A549 (cell line): ENCODE results near the gene CFAP97. TPM values are rescaled to one million over a fixed set of nuclear protein-coding genes. Genes with fewer than 3 reads are reported as not detected.

ENCODE experiments used
- ATAC-seq, 2 experiments: fragments of 200-7000 bp in 1 of 2; fragments of >200 bp in 1 of 2; cut with Nextera tagmentation in 1 of 2; cut with Tn5 transposase in 1 of 2; 3 replicates each; pipeline versions ENCODE4 v1.8.0 to v1.9.1; 2018 to 2020; ENCODE audit warnings: mild to moderate bottlenecking in 1 of 2, moderate library complexity in 1 of 2
- CTCF ChIA-PET: fragments of 300-600 bp; sonication (Branson Sonifier 250); formaldehyde crosslinking; extraction: SDS; loops from one replicate; lab custom pipeline; 2021; ENCODE audit warnings: antibody characterized with exemption, inconsistent platforms; lab: Yijun Ruan, JAX
- POLR2A ChIA-PET: fragments of 350-600 bp; formaldehyde crosslinking; extraction: SDS; loops from one replicate; lab custom pipeline; 2021; ENCODE audit warnings: antibody characterized with exemption, inconsistent platforms; lab: Yijun Ruan, JAX
- DNase-seq, 2 experiments: peaks; one replicate each; pipeline versions ENCODE4 v3.0.0 to v3.0.0-alpha.2; 2011 to 2016; ENCODE audit warnings: low read depth in 1 of 2, low spot score in 1 of 2
- FAIRE-seq: peaks from 2 replicates; lab custom pipeline; 2011; peaks lifted over from hg19 to GRCh38; lab: Jason Lieb, UNC
- H3K27ac ChIP-seq, 2 experiments: fragments of >200 bp; sonication (Bioruptor Twin); formaldehyde crosslinking; 3 replicates each; pipeline ENCODE4 v1.5.1; 2016 to 2017
- H3K4me1 ChIP-seq: fragments of >200 bp; sonication (Bioruptor Twin); formaldehyde crosslinking; 3 replicates; pipeline ENCODE4 v1.6.1; 2016
- H3K4me2 ChIP-seq: fragments of >200 bp; sonication (Bioruptor Twin); formaldehyde crosslinking; 3 replicates; pipeline ENCODE4 v1.6.1; 2016
- H3K4me3 ChIP-seq: fragments of >200 bp; sonication (Bioruptor Twin); formaldehyde crosslinking; 3 replicates; pipeline ENCODE4 v1.5.1; 2016
- H3K9me3 ChIP-seq: fragments of >200 bp; sonication (Bioruptor Twin); formaldehyde crosslinking; 3 replicates; pipeline ENCODE4 v1.6.1; 2016
- ATOH8 ChIP-seq: fragments of 250-450 bp; sonication (Bioruptor Pico); IDR thresholded peaks from 2 replicates; pipeline ENCODE4 v1.5.0; 2020; ENCODE audit warnings: low read depth, mild to moderate bottlenecking, moderate library complexity
- BCL3 ChIP-seq: fragments of >200 bp; sonication (Bioruptor Twin); formaldehyde crosslinking; IDR thresholded peaks from 3 replicates; pipeline ENCODE4 v1.6.1; 2016
- CBX2 ChIP-seq: fragments of 200-600 bp; sonication (generic); IDR thresholded peaks from 2 replicates; pipeline ENCODE4 v1.6.1; 2016; ENCODE audit warnings: low read depth, mild to moderate bottlenecking, borderline replicate concordance
- CHD4 ChIP-seq: fragments of 200-600 bp; sonication (generic); IDR thresholded peaks from 2 replicates; pipeline ENCODE4 v1.6.1; 2016; ENCODE audit warnings: antibody characterized with exemption, mild to moderate bottlenecking, borderline replicate concordance
- EHMT2 ChIP-seq: fragments of 200-600 bp; sonication (generic); IDR thresholded peaks from 2 replicates; pipeline ENCODE4 v1.6.1; 2016; ENCODE audit warnings: antibody characterized with exemption, low read depth, mild to moderate bottlenecking, moderate library complexity
- FOSL2 ChIP-seq, 2 experiments: fragments of 450-650 bp in 1 of 2; fragments of >200 bp in 1 of 2; sonication (Bioruptor Twin) in 1 of 2; formaldehyde crosslinking; IDR thresholded peaks; 2 replicates each; pipeline versions ENCODE4 v1.5.0 to v1.6.1; 2016 to 2020; ENCODE audit warnings: mild to moderate bottlenecking in 1 of 2, moderate library complexity in 1 of 2
- HOXA7 ChIP-seq: fragments of 250-450 bp; sonication (Bioruptor Pico); IDR thresholded peaks from 2 replicates; pipeline ENCODE4 v1.5.0; 2020; ENCODE audit warnings: mild to moderate bottlenecking, moderate library complexity
- HOXB13 ChIP-seq: fragments of 250-450 bp; sonication (Bioruptor Pico); IDR thresholded peaks from 2 replicates; pipeline ENCODE4 v1.5.0; 2020; ENCODE audit warnings: low read depth, mild to moderate bottlenecking, moderate library complexity
- HOXB5 ChIP-seq: fragments of 250-450 bp; sonication (Bioruptor Pico); IDR thresholded peaks from 2 replicates; pipeline ENCODE4 v1.5.0; 2020; ENCODE audit warnings: mild to moderate bottlenecking, moderate library complexity
- JUN ChIP-seq, 2 experiments: fragments of >200 bp; sonication (Bioruptor Twin); formaldehyde crosslinking; IDR thresholded peaks; 2 replicates in 1 of 2; 3 replicates in 1 of 2; pipeline ENCODE4 v1.6.1; 2016 to 2017
- MAX ChIP-seq: IDR thresholded peaks from 2 replicates; pipeline ENCODE4 v1.6.1; 2012
- MYC ChIP-seq: IDR thresholded peaks from 2 replicates; pipeline ENCODE4 v1.6.1; 2012; ENCODE audit warnings: mild to moderate bottlenecking, inconsistent platforms, low read length, improper control_type of control experiment, borderline replicate concordance
- PHF8 ChIP-seq: fragments of 200-600 bp; sonication (generic); IDR thresholded peaks from 2 replicates; pipeline ENCODE4 v1.6.1; 2016; ENCODE audit warnings: low read depth, mild to moderate bottlenecking, antibody characterized with exemption, moderate library complexity, borderline replicate concordance
- POLR2AphosphoS2 ChIP-seq: conservative IDR thresholded peaks from 2 replicates; pipeline ENCODE4 v1.6.1; 2012; ENCODE audit warnings: low read length, improper control_type of control experiment, inconsistent platforms
- RAD21 ChIP-seq, 2 experiments: fragments of >200 bp in 1 of 2; sonication (Bioruptor Twin) in 1 of 2; formaldehyde crosslinking in 1 of 2; IDR thresholded peaks in 1 of 2; conservative IDR thresholded peaks in 1 of 2; 2 replicates in 1 of 2; 3 replicates in 1 of 2; pipeline ENCODE4 v1.6.1; 2012 to 2018; ENCODE audit warnings: inconsistent platforms in 1 of 2
- USF2 ChIP-seq: fragments of 450-650 bp; IDR thresholded peaks from 2 replicates; pipeline ENCODE4 v1.6.1; 2014; ENCODE audit warnings: antibody characterized with exemption
- whole genome bisulfite sequencing: methylation state at CpG from one replicate; pipeline ENCODE4 v1.1.6; 2017; ENCODE audit errors: missing lambda C conversion rate; 5-methylcytosine and 5-hydroxymethylcytosine counted together
- polyA minus RNA-seq: library from RNA; depleted of rRNA, polyadenylated mRNA; stranded (reverse); fragments of >200 nt; gene quantifications from 2 replicates; pipeline ENCODE4 v1.2.3, GENCODE V29; 2011; rRNA and poly(A)+ RNA removed
- polyA plus RNA-seq, 4 experiments: library from polyadenylated mRNA; depleted of rRNA in 3 of 4; stranded (reverse); fragments of >200 nt; fragmentation: RNase III in 1 of 4; extraction: RNeasy Plus Mini Kit Qiagen cat#74134 plus additional on column Dnase treatment in 1 of 4; gene quantifications; 2 replicates in 3 of 4; 3 replicates in 1 of 4; pipeline ENCODE4 v1.2.3, GENCODE V29; 2011 to 2017

The CFAP97 gene
- polyA plus RNA-seq (2011; rRNA removed) = 41.8 and 48.2 TPM in 2 replicates
- 4.6 and 4.8 TPM in 2 replicates for polyA plus RNA-seq (2012; cell fraction: cytosol; rRNA removed)
- 1.2 and 2.1 TPM in 2 replicates for polyA plus RNA-seq (2012; cell fraction: nucleus; rRNA removed)
- polyA plus RNA-seq (2017; fragmentation: RNase III; extraction: RNeasy Plus Mini Kit Qiagen cat#74134 plus additional on column Dnase treatment) = 15.7 to 16.3 TPM (median 15.8 TPM) in 3 replicates
- polyA minus RNA-seq = 13.0 and 14.5 TPM in 2 replicates

GRCh38 chr4:185203486-185204237 is at the start of gene CFAP97:
Gene CFAP97 (minus strand): TSS chr4:185204000. CDS start chr4:185191196, 12,804 bp downstream.
- DNase-seq = peak; percentile 55 to 73
- WGBS = 4% methylated on average over 13 of the region's 103 CpGs
- CTCF ChIA-PET = interaction anchor here (0.8 to 1.5 kb wide), 2 partner anchors 20 to 142 kb away, joined by 3 to 5 read pairs; no protein-coding TSS in a partner anchor

GRCh38 chr4:185249105-185249504 is 45.3 kb upstream of the CFAP97 start:
- 78% methylated on average over 2 of the region's 2 CpGs for WGBS
- no peak for TF ChIP-seq CHD4
- TF ChIP-seq POLR2AphosphoS2 = no peak
- no peak for TF ChIP-seq HOXA7
- TF ChIP-seq FOSL2 (IDR thresholded peaks at IDR 0.05) = no peak
- no peak for TF ChIP-seq FOSL2 (CRISPR knock-in tag; IDR thresholded peaks at IDR 0.05)
- peaks cover 16% of the 10 kb centered on the region; the same call in 2 of the 3 replicates for H3K4me1 ChIP-seq
- POLR2A ChIA-PET = no interaction called here
- FAIRE-seq = no peak
- no peak for DNase-seq
- H3K27ac ChIP-seq = no peak overlapping the region
- H3K4me3 ChIP-seq = no peak overlapping the region
- CTCF ChIA-PET = no interaction called here
- no peaks in the 10 kb centered on the region for H3K9me3 ChIP-seq
- ATAC-seq = no peak
- no peak overlapping the region for H3K4me2 ChIP-seq

More at GRCh38 chr4:185203486-185204237, at the start of gene CFAP97:
- Histone ChIP-seq H3K9me3 (no peaks in the 10 kb centered on the region), H3K4me2 (peak within 1 kb of the TSS; percentile 88), H3K4me1 (peaks cover 25% of the 10 kb centered on the region; the same call in 2 of the 3 replicates), H3K27ac (peak within 1 kb of the TSS; percentile 92 to 93), H3K4me3 (peak within 1 kb of the TSS; percentile 82)
- POLR2A ChIA-PET = no interaction called here
- ATAC-seq (peak; percentile 89 to 94), FAIRE-seq (no peak)
- TF ChIP-seq PHF8 = peak; percentile 86
- TF ChIP-seq CBX2 = no peak
- peak; percentile 45 for TF ChIP-seq MAX
- no peak for TF ChIP-seq HOXB5 (CRISPR knock-in tag)
- no peak for TF ChIP-seq USF2
- no peak for TF ChIP-seq RAD21 (conservative IDR thresholded peaks at IDR 0.05 in 1 of 2, IDR thresholded peaks at IDR 0.05 in 1 of 2)
- peak; percentile 50; the same call in 1 of the 2 replicates for TF ChIP-seq HOXB13 (CRISPR knock-in tag)
- 0 out of 3 replicates have a peak, but pooled peaks have one; percentile 40 for TF ChIP-seq BCL3
- peak; percentile 34; the same call in 1 of the 2 replicates for TF ChIP-seq ATOH8 (CRISPR knock-in tag)
- 0 out of 2 replicates have a peak, but pooled peaks have one; percentile 57 for TF ChIP-seq MYC
- peak; percentile 25 to 65; a peak in 1 of 5 replicates for TF ChIP-seq JUN (IDR thresholded peaks at IDR 0.05)
- no peak for TF ChIP-seq EHMT2
